HepG2 (cell line): ENCODE measurements around the gene SMIM45.

Experiments
- CBX1 ChIP-seq: IDR thresholded peaks from one replicate; pipeline ENCODE4 v1.6.1; 2016; ENCODE audit warnings: antibody characterized with exemption, low read depth
- GTF3A ChIP-seq: sonication (generic); formaldehyde crosslinking; conservative IDR thresholded peaks from 2 replicates; pipeline ENCODE4 v1.4.0; 2020; ENCODE audit warnings: mild to moderate bottlenecking, missing genetic modification reagents
- MTF2 ChIP-seq: sonication (generic); formaldehyde crosslinking; IDR thresholded peaks from 2 replicates; pipeline ENCODE4 v1.5.0; 2020; ENCODE audit warnings: missing genetic modification reagents, borderline replicate concordance
- NBN ChIP-seq: fragments of 450-650 bp; conservative IDR thresholded peaks from 2 replicates; pipeline ENCODE4 v1.6.1; 2017
- RFX3 ChIP-seq: IDR thresholded peaks from 2 replicates; pipeline ENCODE4 v1.6.1; 2016; ENCODE audit warnings: missing biosample characterization, missing genetic modification reagents
- RFXANK ChIP-seq: IDR thresholded peaks from 2 replicates; pipeline ENCODE4 v1.6.1; 2016
- RFXAP ChIP-seq: sonication (generic); formaldehyde crosslinking; IDR thresholded peaks from 2 replicates; pipeline ENCODE4 v1.4.0; 2020; ENCODE audit warnings: missing genetic modification reagents, borderline replicate concordance
- SATB2 ChIP-seq: sonication (generic); formaldehyde crosslinking; IDR thresholded peaks from 2 replicates; pipeline ENCODE4 v1.5.0; 2020; ENCODE audit warnings: missing genetic modification reagents
- SIX4 ChIP-seq: sonication (generic); formaldehyde crosslinking; IDR thresholded peaks from 2 replicates; pipeline ENCODE4 v1.4.0; 2020; ENCODE audit warnings: missing genetic modification reagents
- SP140L ChIP-seq: sonication (generic); formaldehyde crosslinking; IDR thresholded peaks from 2 replicates; pipeline ENCODE4 v1.4.0; 2020; ENCODE audit warnings: missing genetic modification reagents, borderline replicate concordance
- STAT5B ChIP-seq: sonication (generic); formaldehyde crosslinking; IDR thresholded peaks from 2 replicates; pipeline ENCODE4 v1.4.0; 2020; ENCODE audit warnings: missing genetic modification reagents
- XBP1 ChIP-seq: sonication (generic); formaldehyde crosslinking; IDR thresholded peaks from 2 replicates; pipeline ENCODE4 v1.5.0; 2020; ENCODE audit warnings: missing genetic modification reagents
- ZNF260 ChIP-seq: sonication (generic); formaldehyde crosslinking; IDR thresholded peaks from 2 replicates; pipeline ENCODE4 v1.4.0; 2020; ENCODE audit warnings: missing genetic modification reagents, low read depth, mild to moderate bottlenecking, borderline replicate concordance
- ZNF614 ChIP-seq: IDR thresholded peaks from 2 replicates; pipeline ENCODE4 v1.6.1; 2018; ENCODE audit warnings: missing biosample characterization, missing genetic modification reagents, inconsistent platforms, borderline replicate concordance
- TF ChIP-seq, protein P1 (sequence below): sonication (generic); formaldehyde crosslinking; IDR thresholded peaks from 2 replicates; pipeline ENCODE4 v1.4.0; 2020; ENCODE audit warnings: missing genetic modification reagents
- TF ChIP-seq, protein P2 (sequence below): sonication (generic); formaldehyde crosslinking; conservative IDR thresholded peaks from 2 replicates; pipeline ENCODE4 v1.4.0; 2020; ENCODE audit warnings: missing genetic modification reagents
- TF ChIP-seq, protein P3 (sequence below): sonication (generic); formaldehyde crosslinking; conservative IDR thresholded peaks from 2 replicates; pipeline ENCODE4 v1.4.0; 2020; ENCODE audit warnings: missing genetic modification reagents
- TF ChIP-seq, protein P4 (sequence below): sonication (generic); formaldehyde crosslinking; IDR thresholded peaks from 2 replicates; pipeline ENCODE4 v1.5.1; 2020; ENCODE audit warnings: missing genetic modification reagents, mild to moderate bottlenecking, borderline replicate concordance
- TF ChIP-seq, protein P5 (sequence below): sonication (generic); formaldehyde crosslinking; IDR thresholded peaks from 2 replicates; pipeline ENCODE4 v1.4.0; 2020; ENCODE audit warnings: missing genetic modification reagents

Gene SMIM45

DNA sequence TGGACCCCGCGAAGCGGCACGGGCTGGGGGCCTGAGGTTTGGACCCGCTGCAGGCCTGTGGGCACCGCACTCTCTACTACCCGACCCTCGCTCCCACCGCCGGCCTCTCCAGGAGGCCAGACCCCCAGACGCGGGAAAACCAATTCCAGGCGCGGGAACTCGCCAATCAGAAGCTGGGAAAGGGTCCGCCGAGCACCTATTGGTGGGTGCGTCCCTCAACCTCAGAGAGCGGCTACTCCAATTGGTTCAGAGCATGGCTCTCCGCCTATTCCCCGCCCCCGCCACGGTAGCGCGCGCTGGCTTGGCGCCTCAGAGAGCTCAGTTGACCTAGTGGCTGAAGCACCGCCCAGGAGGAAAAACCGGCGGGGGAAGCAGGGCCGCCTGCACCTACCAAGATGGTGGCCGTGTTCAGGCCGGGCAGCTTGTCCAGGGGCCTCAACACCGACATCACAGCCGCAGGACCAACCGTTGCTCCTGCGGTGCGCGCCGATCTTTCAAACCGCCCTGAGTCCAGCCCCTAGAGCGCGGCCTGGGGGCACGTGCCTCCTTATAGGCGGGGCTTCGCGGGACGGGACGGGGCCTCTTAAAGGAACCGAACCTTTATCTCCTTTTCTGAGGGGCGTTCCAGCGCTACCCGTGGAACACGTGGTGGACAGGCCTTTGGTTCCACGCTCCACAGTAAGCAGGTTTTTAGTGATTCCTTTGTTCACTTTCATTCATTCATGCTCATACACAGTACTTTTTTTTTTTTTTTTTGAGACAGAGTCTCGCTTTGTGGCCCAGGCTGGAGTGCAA is 5.1 kb upstream of the SMIM45 start, which contains the start of gene CENPM (continued):
- TF ChIP-seq, protein P1, sequence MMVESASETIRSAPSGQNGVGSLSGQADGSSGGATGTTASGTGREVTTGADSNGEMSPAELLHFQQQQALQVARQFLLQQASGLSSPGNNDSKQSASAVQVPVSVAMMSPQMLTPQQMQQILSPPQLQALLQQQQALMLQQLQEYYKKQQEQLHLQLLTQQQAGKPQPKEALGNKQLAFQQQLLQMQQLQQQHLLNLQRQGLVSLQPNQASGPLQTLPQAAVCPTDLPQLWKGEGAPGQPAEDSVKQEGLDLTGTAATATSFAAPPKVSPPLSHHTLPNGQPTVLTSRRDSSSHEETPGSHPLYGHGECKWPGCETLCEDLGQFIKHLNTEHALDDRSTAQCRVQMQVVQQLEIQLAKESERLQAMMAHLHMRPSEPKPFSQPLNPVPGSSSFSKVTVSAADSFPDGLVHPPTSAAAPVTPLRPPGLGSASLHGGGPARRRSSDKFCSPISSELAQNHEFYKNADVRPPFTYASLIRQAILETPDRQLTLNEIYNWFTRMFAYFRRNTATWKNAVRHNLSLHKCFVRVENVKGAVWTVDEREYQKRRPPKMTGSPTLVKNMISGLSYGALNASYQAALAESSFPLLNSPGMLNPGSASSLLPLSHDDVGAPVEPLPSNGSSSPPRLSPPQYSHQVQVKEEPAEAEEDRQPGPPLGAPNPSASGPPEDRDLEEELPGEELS (CRISPR knock-in tag) = no peak
- TF ChIP-seq SIX4 (0 out of 2 replicates have a peak, but pooled peaks have one; percentile 14), GTF3A (0 out of 2 replicates have a peak, but pooled peaks have one; percentile 44), SP140L (CRISPR knock-in tag) (no peak), NBN (no peak), ZNF614 (CRISPR knock-in tag) (0 out of 2 replicates have a peak, but pooled peaks have one; percentile 36), SATB2 (CRISPR knock-in tag) (no peak), CBX1 (no peak), RFXAP (CRISPR knock-in tag) (peak; percentile 77; the same call in 1 of the 2 replicates), ZNF260 (CRISPR knock-in tag) (no peak; the same call in 1 of the 2 replicates), XBP1 (CRISPR knock-in tag) (0 out of 2 replicates have a peak, but pooled peaks have one; percentile 28), STAT5B (CRISPR knock-in tag) (no peak), MTF2 (CRISPR knock-in tag) (peak; percentile 51; the same call in 1 of the 2 replicates), RFX3 (CRISPR knock-in tag) (no peak), RFXANK (CRISPR knock-in tag) (no peak; the same call in 1 of the 2 replicates)
- TF ChIP-seq, protein P2, sequence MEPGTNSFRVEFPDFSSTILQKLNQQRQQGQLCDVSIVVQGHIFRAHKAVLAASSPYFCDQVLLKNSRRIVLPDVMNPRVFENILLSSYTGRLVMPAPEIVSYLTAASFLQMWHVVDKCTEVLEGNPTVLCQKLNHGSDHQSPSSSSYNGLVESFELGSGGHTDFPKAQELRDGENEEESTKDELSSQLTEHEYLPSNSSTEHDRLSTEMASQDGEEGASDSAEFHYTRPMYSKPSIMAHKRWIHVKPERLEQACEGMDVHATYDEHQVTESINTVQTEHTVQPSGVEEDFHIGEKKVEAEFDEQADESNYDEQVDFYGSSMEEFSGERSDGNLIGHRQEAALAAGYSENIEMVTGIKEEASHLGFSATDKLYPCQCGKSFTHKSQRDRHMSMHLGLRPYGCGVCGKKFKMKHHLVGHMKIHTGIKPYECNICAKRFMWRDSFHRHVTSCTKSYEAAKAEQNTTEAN = 0 out of 2 replicates have a peak, but pooled peaks have one; percentile 3
- TF ChIP-seq, protein P3, sequence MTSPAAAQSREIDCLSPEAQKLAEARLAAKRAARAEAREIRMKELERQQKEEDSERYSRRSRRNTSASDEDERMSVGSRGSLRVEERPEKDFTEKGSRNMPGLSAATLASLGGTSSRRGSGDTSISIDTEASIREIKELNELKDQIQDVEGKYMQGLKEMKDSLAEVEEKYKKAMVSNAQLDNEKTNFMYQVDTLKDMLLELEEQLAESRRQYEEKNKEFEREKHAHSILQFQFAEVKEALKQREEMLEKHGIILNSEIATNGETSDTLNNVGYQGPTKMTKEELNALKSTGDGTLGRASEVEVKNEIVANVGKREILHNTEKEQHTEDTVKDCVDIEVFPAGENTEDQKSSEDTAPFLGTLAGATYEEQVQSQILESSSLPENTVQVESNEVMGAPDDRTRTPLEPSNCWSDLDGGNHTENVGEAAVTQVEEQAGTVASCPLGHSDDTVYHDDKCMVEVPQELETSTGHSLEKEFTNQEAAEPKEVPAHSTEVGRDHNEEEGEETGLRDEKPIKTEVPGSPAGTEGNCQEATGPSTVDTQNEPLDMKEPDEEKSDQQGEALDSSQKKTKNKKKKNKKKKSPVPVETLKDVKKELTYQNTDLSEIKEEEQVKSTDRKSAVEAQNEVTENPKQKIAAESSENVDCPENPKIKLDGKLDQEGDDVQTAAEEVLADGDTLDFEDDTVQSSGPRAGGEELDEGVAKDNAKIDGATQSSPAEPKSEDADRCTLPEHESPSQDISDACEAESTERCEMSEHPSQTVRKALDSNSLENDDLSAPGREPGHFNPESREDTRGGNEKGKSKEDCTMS = no peak
- TF ChIP-seq, protein P4, sequence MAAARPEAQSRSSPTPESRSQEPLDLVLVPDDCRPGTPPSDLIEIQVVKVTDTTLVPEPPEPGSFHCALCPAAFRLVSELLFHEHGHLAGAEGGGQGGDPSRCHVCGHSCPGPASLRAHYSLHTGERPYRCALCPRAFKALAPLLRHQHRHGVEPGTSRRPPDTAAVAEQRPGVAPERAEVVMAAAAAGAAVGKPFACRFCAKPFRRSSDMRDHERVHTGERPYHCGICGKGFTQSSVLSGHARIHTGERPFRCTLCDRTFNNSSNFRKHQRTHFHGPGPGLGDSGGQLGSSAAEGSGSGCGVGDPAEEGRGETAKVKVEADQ (CRISPR knock-in tag) = peak; percentile 95
- TF ChIP-seq, protein P5, sequence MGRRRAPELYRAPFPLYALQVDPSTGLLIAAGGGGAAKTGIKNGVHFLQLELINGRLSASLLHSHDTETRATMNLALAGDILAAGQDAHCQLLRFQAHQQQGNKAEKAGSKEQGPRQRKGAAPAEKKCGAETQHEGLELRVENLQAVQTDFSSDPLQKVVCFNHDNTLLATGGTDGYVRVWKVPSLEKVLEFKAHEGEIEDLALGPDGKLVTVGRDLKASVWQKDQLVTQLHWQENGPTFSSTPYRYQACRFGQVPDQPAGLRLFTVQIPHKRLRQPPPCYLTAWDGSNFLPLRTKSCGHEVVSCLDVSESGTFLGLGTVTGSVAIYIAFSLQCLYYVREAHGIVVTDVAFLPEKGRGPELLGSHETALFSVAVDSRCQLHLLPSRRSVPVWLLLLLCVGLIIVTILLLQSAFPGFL = no peak
